Kidney (tissue), 14 donors: ENCODE data around the gene HOTAIR. TPM values are rescaled to one million over a fixed set of nuclear protein-coding genes. Genes with fewer than 3 reads are reported as not detected.

ENCODE experiments used
- DNase-seq, 5 donors: peaks; one replicate each; pipeline ENCODE4 v3.0.0-alpha.2; 2013 to 2020
- FAIRE-seq: peaks from 2 replicates; lab custom pipeline; 2012; peaks lifted over from hg19 to GRCh38; lab: Jason Lieb, UNC
- H3K27ac ChIP-seq, 2 donors: one replicate each; pipeline ENCODE4 v1.7.0; 2013; ENCODE audit warnings: low read depth in 2 of 2, low read length in 2 of 2, inconsistent platforms in 1 of 2
- H3K27me3 ChIP-seq: one replicate; pipeline ENCODE4 v1.7.1; 2013; ENCODE audit warnings: low read length, inconsistent platforms; ENCODE audit not compliant: control insufficient read depth, insufficient read depth
- H3K36me3 ChIP-seq, 3 donors: one replicate each; pipeline versions ENCODE4 v1.7.0 to v1.7.1; 2013; ENCODE audit warnings: low read length in 3 of 3, control low read depth in 1 of 3, inconsistent platforms in 1 of 3; ENCODE audit not compliant: insufficient read depth in 3 of 3, control insufficient read depth in 2 of 3
- H3K4me1 ChIP-seq, 3 donors: one replicate each; pipeline versions ENCODE4 v1.7.0 to v1.7.1; 2013; ENCODE audit warnings: low read length in 3 of 3, inconsistent platforms in 1 of 3, low read depth in 1 of 3; ENCODE audit not compliant: control insufficient read depth in 2 of 3, insufficient read depth in 2 of 3
- H3K4me3 ChIP-seq, 3 donors: one replicate each; pipeline versions ENCODE4 v1.7.0 to v1.8.1; 2013; ENCODE audit warnings: low read length in 3 of 3, control low read depth in 1 of 3, inconsistent platforms in 1 of 3
- H3K9ac ChIP-seq, 3 donors: one replicate each; pipeline versions ENCODE4 v1.7.0 to v1.7.1; 2013; ENCODE audit warnings: low read length in 3 of 3, control low read depth in 1 of 3, inconsistent platforms in 1 of 3
- H3K9me3 ChIP-seq, 3 donors: one replicate each; pipeline versions ENCODE4 v1.7.0 to v1.7.1; 2013; ENCODE audit warnings: low read length in 3 of 3, control low read depth in 1 of 3, inconsistent platforms in 1 of 3; ENCODE audit not compliant: control insufficient read depth in 2 of 3, insufficient read depth in 1 of 3
- intact Hi-C: fragments of 100-400 bp; cut with DNase I; formaldehyde crosslinking; loops from one replicate; pipeline ENCODE4 v1.11.1; 2022
- polyA plus RNA-seq: library from polyadenylated mRNA; stranded (reverse); fragments of 350-450 nt; fragmentation: Illumina TruSeq; extraction: RNeasy Lipid Tissue Mini Kit (QIAGEN cat#74804); gene quantifications from one replicate; pipeline ENCODE4 v1.2.3, GENCODE V29; 2014; ENCODE audit warnings: low read depth, low replicate concordance; ENCODE audit not compliant: insufficient read depth
- total RNA-seq: library from RNA; stranded (reverse); fragmentation: NEBNext Ultra II Directional; extraction: Animal tissue kit (Norgen Biotek cat#: 25700); gene quantifications from one replicate; pipeline ENCODE4 v1.2.1, GENCODE V29; 2021
- TF ChIP-seq, protein P1 (sequence below): IDR thresholded peaks from 3 replicates; pipeline ENCODE4 v1.5.1; 2012; ENCODE audit warnings: mild to moderate bottlenecking, moderate library complexity, borderline replicate concordance; ENCODE audit not compliant: insufficient read depth; ENCODE audit errors: extremely low read depth
- donor health status: control.
- donor health status: control.
- donor health status: control.
- donor health status: control.
- donor health status: control.
- donor health status: DM: yes; HTN: yes; CAD: no.
- donor health status: Normal renal cell carcinoma (clear cell type).

HOTAIR gene
- total and polyA plus RNA-seq, 2 donors from 2014 or later, result 0.52 to 0.76 TPM

DNA sequence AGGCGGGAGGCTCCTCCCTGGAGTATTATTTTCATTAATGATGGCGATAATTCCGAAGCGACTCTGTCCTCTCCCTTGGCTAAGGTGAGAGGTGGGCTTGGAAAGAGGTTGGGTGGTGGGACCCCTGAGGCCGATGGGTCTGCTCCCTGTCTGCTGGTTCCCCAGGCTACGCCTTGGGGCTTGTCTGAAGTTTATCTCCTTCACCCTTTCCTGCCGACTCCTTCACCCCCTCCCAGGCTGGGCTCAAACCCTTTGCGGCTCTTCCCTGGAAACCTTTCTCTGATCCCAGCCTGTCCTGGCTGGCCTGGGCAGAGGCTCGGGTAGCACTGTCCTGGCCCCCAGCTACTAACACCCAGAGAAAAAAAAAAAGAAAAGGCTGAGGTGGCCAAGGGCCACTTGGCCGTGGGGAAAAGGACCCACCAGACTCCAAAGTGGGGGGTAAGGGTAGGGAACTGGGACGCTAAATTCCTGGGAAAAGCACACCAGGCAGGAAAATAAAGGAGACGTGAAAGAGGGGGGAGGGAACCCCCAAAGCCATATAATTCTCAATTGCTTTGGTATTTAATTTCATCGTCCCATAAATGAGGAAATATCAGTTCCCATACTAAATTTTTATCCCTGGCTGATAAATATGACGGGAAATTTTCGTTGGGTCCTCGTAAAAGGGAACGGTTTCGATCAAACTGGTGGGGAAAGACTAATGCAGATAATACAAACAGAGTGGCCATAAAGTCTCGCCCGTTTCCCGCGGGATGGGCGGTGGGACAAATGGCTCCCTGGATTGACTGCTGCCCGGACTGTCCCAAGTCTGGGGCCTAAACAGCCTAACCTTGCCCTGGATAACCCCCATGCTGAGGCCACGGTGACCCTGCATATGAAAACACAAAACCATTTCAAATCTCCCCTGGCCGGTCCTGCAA, 8.2 kb upstream of the HOTAIR start:
- H3K9me3 ChIP-seq, result no peaks in the 10 kb centered on the region
- H3K27ac ChIP-seq, result peak overlapping the region; percentile 78 to 89
- TF ChIP-seq, protein P1, sequence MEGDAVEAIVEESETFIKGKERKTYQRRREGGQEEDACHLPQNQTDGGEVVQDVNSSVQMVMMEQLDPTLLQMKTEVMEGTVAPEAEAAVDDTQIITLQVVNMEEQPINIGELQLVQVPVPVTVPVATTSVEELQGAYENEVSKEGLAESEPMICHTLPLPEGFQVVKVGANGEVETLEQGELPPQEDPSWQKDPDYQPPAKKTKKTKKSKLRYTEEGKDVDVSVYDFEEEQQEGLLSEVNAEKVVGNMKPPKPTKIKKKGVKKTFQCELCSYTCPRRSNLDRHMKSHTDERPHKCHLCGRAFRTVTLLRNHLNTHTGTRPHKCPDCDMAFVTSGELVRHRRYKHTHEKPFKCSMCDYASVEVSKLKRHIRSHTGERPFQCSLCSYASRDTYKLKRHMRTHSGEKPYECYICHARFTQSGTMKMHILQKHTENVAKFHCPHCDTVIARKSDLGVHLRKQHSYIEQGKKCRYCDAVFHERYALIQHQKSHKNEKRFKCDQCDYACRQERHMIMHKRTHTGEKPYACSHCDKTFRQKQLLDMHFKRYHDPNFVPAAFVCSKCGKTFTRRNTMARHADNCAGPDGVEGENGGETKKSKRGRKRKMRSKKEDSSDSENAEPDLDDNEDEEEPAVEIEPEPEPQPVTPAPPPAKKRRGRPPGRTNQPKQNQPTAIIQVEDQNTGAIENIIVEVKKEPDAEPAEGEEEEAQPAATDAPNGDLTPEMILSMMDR, result no peak
- FAIRE-seq (no peak), DNase-seq (peak in 3 of 5 donors; percentile 46 to 59 (median 57))
- peaks cover 0 to 12% (median 2%) of the 10 kb centered on the region in 3 donors for H3K4me1 ChIP-seq
- H3K27me3 ChIP-seq, result peaks cover 2% of the 10 kb centered on the region
- H3K4me3 ChIP-seq, result peak overlapping the region; percentile 16 to 58 (median 45)
- H3K36me3 ChIP-seq, result no peaks in the 10 kb centered on the region
- intact Hi-C loops, result no loop called here
- H3K9ac ChIP-seq, result peak overlapping the region in 2 of 3 donors; percentile 63 to 77

DNA sequence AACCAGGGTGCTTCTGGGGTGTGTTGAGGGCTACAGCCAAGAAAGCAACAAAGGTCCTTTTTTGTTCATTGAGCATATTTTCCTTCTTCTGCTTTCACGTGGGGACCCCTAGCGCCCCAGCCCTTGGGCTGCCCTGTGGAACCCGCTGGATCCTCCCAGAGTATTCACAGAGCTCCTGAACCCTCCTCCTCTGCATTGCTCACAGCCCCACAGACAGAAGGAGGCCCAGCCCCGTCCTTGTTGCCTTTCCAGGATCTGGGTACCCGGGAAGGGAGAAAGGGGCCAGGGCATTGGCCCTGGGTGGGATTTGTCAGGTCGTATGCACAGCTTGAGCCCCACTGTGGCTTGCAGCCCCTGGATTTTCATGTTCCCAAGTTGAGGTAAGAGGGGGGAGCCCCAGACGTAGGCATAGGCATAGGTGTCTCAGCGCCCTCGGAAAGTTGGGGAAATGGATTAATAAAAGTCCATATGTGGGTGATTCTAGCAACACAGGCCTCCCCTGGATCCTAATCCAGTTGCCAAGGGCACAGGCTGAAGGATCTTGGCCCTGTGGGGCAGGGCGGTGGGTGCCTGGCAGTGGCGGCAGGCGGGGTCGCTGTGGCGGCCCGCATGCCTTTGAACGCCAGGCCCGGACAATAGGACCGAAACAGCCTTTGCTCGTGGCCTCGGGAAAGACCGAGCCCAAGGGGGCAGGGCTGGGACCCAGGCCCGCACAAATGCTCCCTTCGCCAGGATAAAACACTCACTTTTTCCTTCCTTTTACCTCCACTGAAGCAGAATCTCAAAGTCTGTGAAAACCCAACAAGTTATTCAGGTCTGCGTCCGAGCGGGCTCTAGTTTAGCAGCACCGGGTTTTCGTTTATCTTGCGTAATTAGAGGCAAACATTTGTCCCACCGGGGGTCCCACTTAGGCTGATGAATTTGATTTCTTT, 7.1 kb upstream of the HOTAIR start:
- FAIRE-seq, result no peak

GRCh38 chr12:53980802-53981496, 6.2 kb upstream of the HOTAIR start:
- Histone ChIP-seq H3K9ac (peak overlapping the region in 2 of 3 donors; percentile 22 to 63), H3K9me3 (no peaks in the 10 kb centered on the region), H3K27ac (peak overlapping the region; percentile 61 to 85)

More for the DNA sequence above, 7.1 kb upstream of the HOTAIR start:
- H3K9me3 ChIP-seq, result no peaks in the 10 kb centered on the region
- H3K27me3 ChIP-seq, result no peaks in the 10 kb centered on the region
- H3K27ac ChIP-seq, result peak overlapping the region; percentile 78 to 89
- intact Hi-C loops, result no loop called here
- no peaks in the 10 kb centered on the region for H3K36me3 ChIP-seq
- TF ChIP-seq, protein P1, result no peak
- H3K9ac ChIP-seq, result peak overlapping the region in 2 of 3 donors; percentile 63 to 77
- peak in 4 of 5 donors; percentile 64 to 75 (median 68) for DNase-seq
- peak overlapping the region in 2 of 3 donors; percentile 45 to 58 for H3K4me3 ChIP-seq
- peaks cover 0 to 8% (median 7%) of the 10 kb centered on the region in 3 donors for H3K4me1 ChIP-seq

More at GRCh38 chr12:53980802-53981496, 6.2 kb upstream of the HOTAIR start:
- no peaks in the 10 kb centered on the region for H3K27me3 ChIP-seq
- no peaks in the 10 kb centered on the region for H3K36me3 ChIP-seq
- intact Hi-C loops, result no loop called here
- TF ChIP-seq, protein P1, result no peak
- H3K4me1 ChIP-seq, result peaks cover 0 to 8% (median 7%) of the 10 kb centered on the region in 3 donors
- no peak for FAIRE-seq
- H3K4me3 ChIP-seq, result peak overlapping the region in 2 of 3 donors; percentile 2 to 58
- peak in 3 of 5 donors; percentile 55 to 72 (median 57) for DNase-seq
